Upper lobe of left lung (tissue), 4 donors: ENCODE data around the gene LHX4.

Source experiments
- CTCF ChIP-seq, 6 experiments: fragments of 450-650 bp in 4 of 6; fragments of 200-600 bp in 2 of 6; sonication (generic) in 2 of 6; IDR thresholded peaks; one replicate each; pipeline ENCODE4 v1.5.1; 2016 to 2019; ENCODE audit warnings: antibody characterized with exemption in 6 of 6
- POLR2AphosphoS5 ChIP-seq, 2 donors: sonication (generic); formaldehyde crosslinking; IDR thresholded peaks; one replicate each; pipeline ENCODE4 v1.5.1; 2017; ENCODE audit warnings: antibody characterized with exemption in 2 of 2

DNA sequence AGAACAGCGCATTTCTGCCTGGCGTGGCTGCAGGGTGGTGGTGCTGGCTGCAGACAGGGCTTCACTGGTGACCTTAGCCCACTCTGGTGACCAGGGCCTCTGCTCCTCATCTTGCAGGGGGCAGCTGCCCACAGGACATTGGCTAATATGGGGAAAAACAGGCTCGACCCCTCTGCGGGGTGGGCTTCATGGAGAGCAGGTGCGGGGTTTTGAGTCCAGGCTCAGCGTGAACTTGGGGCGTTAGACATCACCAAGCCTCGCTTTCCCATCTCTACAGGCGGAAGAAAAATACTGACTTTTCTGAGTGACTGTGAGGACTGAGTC, 24.4 kb downstream of the LHX4 start:
- no peak for TF ChIP-seq CTCF (IDR thresholded peaks at IDR 0.05)
- TF ChIP-seq POLR2AphosphoS5 (IDR thresholded peaks at IDR 0.05): no peak
